GM12865 (cell line): ENCODE measurements around the gene SDHC.
A peak's percentile ranks its signal among the peaks of the same experiment; 100 is the strongest.

ENCODE experiments used
- DNase-seq: peaks from one replicate; pipeline ENCODE4 v3.0.0; 2010; ENCODE audit warnings: low read depth
- H3K4me3 ChIP-seq: 2 replicates; pipeline ENCODE4 v1.5.1; 2011; ENCODE audit warnings: mild to moderate bottlenecking, low read depth, low read length, control low read depth
- TF ChIP-seq, protein P1 (sequence below): IDR thresholded peaks from 2 replicates; pipeline ENCODE4 v1.5.1; 2011; ENCODE audit warnings: low read length, control low read depth, low read depth, inconsistent platforms; ENCODE audit not compliant: insufficient read depth; ENCODE audit errors: missing control alignments

The SDHC gene

DNA sequence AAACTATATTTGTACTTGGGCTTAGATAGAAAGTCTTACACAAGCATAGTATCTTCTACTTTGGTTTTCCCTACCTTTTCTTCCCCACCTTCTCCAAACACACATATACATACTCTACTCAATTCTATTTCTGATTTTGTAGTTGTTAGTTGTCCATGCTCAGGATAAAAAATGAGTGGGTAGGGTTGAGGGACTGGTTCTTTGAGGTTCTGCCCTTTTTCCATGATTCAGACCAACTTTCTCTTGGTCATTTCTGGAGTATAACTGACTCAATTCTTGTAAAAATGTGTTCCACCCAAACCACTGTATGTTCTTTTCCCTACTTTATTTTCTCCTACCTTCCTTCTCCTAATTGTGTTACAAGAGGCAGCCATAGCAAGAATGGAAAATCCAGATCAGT lies 50.2 kb downstream of the SDHC start:
- H3K4me3 ChIP-seq = no peak overlapping the region
- no peak for DNase-seq
- TF ChIP-seq, protein P1, sequence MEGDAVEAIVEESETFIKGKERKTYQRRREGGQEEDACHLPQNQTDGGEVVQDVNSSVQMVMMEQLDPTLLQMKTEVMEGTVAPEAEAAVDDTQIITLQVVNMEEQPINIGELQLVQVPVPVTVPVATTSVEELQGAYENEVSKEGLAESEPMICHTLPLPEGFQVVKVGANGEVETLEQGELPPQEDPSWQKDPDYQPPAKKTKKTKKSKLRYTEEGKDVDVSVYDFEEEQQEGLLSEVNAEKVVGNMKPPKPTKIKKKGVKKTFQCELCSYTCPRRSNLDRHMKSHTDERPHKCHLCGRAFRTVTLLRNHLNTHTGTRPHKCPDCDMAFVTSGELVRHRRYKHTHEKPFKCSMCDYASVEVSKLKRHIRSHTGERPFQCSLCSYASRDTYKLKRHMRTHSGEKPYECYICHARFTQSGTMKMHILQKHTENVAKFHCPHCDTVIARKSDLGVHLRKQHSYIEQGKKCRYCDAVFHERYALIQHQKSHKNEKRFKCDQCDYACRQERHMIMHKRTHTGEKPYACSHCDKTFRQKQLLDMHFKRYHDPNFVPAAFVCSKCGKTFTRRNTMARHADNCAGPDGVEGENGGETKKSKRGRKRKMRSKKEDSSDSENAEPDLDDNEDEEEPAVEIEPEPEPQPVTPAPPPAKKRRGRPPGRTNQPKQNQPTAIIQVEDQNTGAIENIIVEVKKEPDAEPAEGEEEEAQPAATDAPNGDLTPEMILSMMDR = no peak

DNA sequence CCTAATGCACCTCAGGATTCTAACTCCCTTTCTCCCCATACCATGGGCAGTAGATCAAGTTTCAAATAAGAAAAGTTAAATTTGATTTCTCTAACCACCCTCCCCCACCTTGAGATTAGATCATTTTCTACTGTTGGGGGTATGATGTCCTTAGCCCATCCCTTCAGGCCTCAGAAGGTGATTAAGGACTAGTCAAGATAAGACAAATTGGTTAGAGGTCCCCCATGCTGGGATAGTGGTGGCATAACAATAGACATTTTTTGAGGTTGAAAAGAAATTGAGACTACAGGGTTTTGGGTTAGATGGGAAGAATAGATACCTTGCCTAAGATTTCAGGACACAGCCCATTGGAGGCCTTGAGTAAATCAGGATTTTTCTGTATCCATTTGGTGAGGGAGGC lies 51.0 kb downstream of the SDHC start:
- no peak overlapping the region for H3K4me3 ChIP-seq
- DNase-seq = no peak
- TF ChIP-seq, protein P1 = no peak

GRCh38 chr1:161367684-161368400 lies 53.7 kb downstream of the SDHC start, which contains the start of gene CFAP126:
Gene CFAP126, minus strand, starts transcription at chr1:161367876. Its CDS starts 8 bp downstream, at chr1:161367868.
- TF ChIP-seq, protein P1 = no peak
- DNase-seq = peak; percentile 81
- no peak within 1 kb of the TSS for H3K4me3 ChIP-seq

DNA sequence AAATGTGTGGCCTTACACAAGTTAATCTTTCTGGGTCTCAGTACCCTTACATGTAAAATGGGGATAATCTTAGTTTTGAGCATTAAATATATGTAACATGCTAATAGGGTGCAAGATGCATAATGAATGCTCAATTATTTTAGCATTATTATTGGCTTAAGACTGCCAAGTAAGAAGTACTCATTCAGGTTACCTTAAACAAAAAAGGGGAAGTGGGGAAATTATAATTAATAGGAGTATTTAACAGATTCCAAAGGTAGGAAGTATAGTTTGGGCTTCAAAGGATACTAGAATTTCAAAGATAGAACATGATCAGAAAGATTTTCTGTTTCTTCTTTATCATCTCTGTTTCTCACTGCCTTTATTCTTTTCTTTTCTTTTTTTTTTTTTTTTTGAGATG lies 59.3 kb downstream of the SDHC start:
- TF ChIP-seq, protein P1 = no peak

DNA sequence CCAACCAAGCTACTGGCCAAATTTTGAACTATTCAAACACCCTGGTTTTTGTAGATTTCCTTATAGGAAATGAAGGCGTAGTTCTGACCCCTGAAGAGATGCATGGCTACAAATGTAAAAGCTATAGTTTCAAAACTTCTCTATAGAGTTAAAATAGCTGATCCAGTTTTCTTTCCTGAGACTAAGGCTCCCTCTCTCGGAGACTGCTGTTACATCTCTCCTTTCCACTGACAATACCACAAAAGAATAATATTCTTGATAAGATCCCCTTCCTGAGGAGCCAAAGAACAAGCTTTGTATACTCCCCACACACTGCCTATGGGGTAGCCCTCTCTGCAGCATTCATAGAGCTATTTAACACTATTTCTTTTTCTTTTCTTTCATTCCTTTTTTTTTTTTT lies 60.2 kb downstream of the SDHC start:
- TF ChIP-seq, protein P1 = peak; percentile 5
- DNase-seq = no peak
- no peak overlapping the region for H3K4me3 ChIP-seq

More for the DNA sequence above, 59.3 kb downstream of the SDHC start:
- H3K4me3 ChIP-seq = no peak overlapping the region
- no peak for DNase-seq

DNA sequence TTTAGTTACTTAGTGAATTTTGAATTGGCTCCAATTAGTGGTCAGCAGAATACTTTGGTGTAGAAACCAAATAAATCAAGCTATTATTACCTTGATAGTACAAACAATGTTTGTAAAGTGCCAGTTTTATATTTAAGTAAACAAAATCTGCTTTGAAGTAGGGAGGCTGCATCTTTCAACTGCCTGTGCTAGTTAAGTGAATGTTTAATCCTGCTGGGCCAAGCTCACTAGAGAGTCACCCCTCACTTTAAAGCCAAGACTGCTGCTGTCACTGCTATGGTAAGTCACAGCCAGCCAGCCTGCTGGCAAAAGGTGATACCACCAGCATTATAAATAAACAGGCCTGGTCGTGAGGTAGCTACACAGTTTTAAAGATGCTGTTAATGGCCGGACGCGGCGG lies 63.8 kb downstream of the SDHC start:
- TF ChIP-seq, protein P1 = no peak
- DNase-seq = no peak
- no peak overlapping the region for H3K4me3 ChIP-seq

DNA sequence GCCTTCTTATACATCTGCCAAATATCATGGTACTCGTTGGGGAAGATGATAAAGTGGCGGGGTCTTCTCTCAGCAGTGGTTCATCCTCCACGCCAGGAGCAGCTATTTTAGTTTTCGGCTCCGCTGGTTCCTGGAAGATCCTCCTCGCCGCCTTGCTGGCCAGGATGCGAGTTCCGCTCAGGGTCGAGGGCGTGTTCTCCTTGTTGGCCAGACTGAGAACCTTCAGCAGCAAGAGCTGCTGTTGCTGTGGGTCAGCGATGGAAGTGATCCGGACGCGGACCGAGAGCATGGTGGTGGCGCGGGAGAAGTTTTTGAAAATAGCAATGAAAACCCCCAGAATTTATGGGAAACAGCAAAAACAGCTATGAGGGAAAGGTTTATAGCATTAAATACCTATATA lies 64.9 kb downstream of the SDHC start:
- TF ChIP-seq, protein P1 = no peak
- H3K4me3 ChIP-seq = no peak overlapping the region
- DNase-seq = no peak
